GM18499 (cell line): ENCODE data around the gene SNRPD3.

Experiments
- ATAC-seq: cut with Tn5 transposase; IDR thresholded peaks from one replicate; pipeline ENCODE4 v1.9.1; 2021; ENCODE audit warnings: moderate number of reproducible peaks; ENCODE audit not compliant: insufficient read depth, unreplicated experiment

Gene SNRPD3

DNA sequence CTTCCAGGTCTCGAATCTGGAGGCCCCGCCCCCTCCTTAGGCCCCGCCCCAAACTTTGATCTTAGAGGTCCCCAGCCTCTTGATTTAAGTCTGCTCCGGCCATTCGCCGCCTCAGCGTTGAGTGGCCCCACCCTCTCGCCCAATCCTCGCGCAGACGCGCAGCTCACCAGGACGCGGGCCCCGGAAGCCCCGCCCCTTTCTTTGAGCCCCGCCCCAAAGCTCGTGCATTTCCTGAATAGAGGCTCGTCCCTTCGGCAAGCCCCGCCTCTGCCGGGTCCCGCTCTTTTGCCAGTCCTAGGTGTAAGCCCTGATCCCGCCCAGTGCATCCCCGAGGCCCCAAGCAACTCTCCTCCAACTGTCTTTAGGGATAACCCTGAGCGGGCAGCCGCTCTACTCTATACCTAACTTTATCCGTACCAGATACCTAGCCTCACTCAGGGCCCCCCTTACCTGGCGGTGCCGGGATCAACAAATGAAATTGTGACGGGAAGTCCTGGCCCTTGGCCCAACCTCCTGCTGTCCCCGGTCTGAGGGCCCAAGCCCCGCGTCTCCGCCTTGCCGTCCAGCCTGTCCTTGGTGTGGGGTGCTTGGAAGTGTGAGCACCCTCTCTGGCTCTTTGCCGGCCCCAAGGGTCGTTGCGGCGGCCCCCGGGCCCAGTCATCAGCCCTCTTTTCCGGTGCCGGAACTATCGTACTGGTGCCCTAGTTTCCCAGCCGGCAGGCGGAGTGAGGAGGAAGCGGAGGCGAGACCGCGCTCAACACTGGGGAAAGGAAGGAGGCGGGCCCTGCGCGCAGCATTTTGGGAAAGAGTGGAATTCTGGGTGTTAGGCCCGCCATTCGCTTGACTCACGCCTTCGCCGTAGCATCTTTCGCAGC lies at the start of gene SNRPD3:
SNRPD3 (plus strand) TSS at position 835 of the 875 bp plus-strand sequence. CDS start 1,676 bp downstream, outside the sequence.
- peak; percentile 41 for ATAC-seq

DNA sequence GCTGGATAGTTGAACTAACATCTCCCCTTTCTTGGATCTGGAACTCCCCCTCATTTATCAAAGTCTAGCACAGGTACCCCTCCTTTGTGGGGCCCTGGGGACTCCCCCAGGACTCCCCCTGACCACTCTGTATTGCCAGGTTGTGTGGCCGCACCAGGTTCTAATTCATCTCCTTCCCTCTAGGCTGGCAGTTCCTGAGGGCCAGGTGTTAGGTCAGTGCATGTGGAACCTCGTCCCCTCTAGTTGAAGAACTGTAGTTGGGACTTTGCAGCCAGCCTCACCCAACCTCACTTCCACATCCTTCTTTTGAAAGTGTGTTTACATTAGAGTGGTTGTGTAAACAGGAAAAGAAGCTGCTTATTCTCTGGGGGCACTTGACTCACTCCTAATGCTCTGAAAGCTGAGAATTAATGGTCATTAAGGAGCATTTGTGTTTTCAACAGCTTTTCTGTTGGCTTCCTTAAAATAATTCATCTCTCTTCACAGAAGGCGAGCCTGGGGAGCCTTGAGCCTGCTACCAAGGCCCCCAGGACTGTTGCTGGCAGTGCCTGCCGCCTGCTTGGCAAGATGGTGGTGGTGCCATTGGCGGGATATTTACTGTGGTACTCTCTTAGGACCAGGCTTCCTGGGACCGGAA lies 48.9 kb upstream of the SNRPD3 start:
- no peak for ATAC-seq

DNA sequence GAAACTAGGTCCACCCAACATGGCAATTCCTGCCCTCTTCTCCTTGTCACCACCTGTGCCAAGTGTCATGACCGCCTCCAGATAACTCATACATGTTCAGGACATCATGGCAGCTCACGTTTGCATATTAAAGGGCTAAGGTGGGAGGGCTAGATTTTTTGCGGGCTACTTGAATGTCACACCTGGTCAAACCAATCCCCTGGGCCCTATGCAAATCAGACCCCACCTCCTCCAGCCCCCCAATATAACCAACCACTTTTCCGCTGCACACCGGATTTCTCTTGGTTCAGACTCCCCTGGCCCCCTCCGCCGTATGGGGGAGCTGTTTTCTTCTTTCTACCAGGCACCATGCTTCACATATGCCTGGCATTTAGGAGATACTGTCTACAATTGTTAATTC lies 48.1 kb upstream of the SNRPD3 start:
- no peak for ATAC-seq

DNA sequence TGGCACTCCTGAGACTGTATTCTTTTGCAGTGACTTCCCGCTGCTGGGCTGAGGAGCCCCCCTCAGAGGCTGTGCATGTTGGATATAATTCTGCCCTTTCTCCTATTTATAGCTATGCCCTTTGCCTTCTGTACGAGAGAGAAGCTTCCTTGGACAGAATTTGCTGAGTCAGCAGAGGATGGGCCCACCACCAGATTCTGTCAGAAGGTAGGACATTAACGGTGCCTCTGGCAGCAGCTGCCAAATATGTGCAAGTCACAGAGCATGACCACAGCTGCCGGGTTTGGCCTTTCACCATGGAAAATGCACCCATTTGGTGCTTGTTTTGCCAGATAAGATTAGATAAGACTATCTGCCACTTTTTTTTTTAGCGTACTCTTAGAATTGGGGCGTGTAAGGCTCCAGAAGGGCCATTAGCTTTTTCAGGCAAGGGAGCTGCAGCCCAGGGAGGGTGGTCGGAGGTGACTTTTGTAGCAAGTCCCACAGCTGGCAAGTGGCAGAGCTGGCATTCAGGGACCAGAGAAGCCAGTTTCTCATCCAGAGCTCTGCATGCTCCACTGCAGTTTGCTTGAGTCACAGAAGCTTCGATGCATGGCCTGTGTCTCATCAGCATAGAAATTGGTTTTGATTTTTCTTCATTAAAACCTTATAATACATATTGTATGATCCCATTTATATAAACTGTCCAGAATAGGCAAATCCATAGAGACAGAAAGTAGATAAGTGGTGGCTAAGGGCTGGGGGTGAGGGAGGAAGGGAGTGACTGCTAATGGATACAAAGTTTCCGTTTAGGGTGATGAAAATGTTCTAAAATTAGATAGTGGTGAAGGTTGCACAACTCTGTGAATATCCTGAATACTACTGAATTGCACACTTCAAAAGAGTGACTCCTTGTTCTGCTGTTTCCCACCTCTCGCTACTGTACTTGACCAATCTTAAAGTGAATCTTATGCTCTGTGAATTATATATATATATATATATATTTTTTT lies 44.9 kb upstream of the SNRPD3 start:
- no peak for ATAC-seq

DNA sequence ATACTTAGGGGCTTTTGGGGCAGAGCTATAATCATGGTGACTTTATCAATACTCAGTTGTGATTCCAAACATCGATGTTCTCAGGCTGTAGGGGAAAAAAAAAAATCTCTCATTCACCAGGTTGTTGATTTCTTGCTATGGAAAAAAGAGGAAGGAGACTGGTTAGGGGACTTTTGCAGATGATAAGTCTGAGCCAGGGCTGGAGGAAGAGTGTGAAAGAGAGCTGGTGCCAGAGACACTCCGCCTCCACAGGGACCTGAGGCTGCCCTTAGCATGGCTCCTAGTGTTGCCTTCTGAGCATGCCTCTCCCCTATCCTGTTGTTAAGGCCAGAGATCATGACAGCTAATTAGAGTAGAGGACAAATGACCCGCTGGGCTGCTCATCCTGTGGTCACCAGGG lies 43.8 kb upstream of the SNRPD3 start:
- ATAC-seq: no peak

DNA sequence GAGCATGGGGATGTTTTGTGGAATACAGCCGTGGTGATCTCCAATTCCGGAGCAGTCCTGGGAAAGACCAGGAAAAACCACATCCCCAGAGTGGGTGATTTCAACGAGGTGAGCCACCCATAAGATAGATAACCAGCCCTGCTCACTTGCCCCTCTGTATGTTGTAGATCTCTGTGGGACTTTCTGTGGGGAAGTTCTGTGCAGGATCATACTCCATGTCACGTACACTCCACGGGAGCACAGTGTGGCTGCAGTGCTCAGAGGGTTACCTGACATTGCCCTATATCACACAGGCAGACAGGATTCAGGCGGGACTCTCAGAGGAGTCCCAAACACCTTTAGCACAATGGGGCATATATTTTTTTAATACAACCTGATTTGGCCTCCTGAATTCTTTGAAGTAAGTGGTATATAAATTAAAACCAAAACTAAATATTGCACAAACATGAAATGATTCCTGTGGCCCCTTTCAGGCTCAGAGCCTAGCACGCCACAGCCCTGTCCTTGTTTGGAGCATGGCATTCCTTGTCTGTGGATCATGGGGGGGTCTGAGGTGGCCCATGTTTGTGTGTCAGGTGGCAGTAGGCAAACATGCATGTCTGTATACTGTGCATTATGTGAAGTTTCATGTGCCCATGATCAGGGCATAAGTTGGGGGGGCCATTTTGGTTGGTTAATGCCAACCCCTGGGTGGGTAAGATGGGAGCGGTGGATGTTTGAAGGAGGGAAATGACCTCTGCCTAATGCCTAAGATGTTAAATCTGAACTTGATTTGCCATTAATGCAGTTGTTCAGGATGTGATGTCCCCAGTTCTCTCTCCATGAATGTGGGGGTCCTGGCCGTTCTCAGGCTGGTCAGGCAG lies 42.2 kb upstream of the SNRPD3 start:
- no peak for ATAC-seq

DNA sequence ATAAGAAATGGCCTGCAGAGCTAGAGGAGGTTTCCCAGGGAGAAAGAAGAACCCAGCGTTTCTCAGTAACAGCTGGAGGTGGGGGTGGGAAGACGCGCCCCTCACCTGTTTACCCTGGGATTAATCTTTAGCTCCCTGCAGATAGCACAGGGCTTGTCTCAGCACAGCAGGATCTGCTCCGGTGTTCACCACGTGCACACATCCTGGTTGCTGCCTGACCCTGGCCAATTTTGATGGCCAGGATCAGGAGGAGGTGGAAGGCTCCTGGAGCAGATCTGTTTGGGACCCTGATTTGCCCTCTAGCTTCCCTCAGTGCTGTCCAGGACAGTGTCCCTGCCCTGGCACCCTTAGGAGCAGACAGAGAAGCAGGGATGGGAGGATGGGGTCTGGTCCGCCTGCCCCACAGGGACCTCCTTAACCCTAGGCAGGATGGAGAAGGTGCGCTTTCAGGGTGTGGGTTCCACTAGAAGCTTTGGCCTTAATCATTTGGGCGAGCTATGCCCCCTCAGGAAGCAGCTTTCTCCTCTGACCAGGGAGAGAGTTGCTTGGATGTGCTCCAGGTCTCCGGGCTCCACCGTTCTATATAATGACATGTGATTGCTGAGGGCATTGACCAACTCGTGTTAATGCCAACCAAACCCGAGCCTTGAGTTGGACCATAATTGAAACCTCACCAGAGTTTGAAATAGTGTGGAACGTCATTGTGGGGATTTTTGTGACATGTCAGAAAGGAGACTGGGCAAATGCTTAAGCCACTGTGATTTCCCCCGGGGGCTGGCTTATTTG lies 41.4 kb upstream of the SNRPD3 start:
- ATAC-seq: no peak

DNA sequence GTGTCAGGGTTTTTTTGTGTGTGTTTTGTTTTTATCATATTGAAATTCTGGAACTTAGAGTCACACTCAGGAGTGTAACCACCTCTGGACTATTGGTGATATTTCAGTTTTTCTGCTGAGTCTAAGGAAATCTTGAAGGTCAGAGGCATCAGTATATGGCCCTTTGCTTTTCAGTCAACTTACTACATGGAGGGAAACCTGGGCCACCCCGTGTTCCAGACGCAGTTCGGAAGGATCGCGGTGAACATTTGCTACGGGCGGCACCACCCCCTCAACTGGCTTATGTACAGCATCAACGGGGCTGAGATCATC lies 40.8 kb upstream of the SNRPD3 start:
- ATAC-seq: no peak

DNA sequence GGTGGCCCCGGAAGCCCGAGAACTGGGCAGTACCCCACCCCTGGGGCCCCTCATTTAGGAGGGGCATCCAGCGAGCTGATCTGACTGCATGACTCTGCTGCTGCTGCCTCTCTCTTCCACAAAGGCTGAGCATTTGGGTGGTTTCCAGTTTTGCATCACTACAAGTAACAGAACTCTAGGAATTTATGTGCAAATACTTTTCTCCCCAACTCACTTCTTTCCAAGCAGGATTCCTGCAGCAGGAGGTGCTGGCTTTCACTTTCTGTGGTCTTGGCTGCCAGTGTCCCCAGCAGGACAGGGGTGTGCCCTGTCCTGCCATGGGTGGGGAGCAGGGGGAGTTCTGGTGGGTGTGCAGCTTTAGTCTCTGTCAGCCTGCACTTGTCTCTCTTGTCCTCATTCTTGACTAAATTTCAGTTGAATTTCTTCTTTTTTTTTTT lies 39.5 kb upstream of the SNRPD3 start:
- ATAC-seq: no peak

DNA sequence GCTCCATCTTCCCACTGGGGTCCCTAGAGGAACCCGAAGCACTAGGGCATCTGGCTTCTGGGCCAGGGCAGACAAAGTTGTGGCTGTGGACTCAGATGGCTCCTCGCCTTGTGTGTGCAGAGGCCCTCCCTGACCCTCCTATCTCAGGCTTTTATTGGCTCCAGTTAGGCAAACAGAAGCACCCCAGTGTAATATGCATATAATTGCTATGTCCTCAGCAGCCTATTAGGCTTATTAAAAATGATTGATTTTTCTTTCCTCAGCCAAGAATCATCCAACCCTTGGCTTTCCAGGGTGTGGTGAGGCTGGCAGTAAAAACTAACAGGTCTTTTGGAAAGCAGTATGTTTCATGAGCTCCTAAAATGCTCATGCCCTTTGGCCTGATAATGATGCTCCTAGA lies 38.4 kb upstream of the SNRPD3 start:
- ATAC-seq: no peak

DNA sequence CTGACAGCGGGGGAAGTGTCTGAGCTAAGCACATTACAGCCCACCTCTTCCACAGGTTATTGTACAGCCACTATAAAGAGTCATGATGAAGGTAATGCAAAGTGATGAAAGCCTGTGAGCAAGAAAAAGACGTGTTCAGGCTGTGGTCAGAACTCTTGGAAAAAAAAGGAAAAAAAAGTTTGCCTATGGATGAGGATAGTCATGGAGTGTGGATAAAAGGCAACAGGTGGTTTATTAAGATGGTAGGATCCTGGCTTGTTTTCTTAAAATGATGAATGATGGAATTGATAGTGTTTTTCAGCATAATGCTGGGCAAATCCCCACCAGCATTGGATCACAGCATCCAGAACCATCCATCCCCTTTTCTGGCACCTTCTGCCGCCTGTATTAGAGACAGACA lies 37.6 kb upstream of the SNRPD3 start:
- no peak for ATAC-seq

DNA sequence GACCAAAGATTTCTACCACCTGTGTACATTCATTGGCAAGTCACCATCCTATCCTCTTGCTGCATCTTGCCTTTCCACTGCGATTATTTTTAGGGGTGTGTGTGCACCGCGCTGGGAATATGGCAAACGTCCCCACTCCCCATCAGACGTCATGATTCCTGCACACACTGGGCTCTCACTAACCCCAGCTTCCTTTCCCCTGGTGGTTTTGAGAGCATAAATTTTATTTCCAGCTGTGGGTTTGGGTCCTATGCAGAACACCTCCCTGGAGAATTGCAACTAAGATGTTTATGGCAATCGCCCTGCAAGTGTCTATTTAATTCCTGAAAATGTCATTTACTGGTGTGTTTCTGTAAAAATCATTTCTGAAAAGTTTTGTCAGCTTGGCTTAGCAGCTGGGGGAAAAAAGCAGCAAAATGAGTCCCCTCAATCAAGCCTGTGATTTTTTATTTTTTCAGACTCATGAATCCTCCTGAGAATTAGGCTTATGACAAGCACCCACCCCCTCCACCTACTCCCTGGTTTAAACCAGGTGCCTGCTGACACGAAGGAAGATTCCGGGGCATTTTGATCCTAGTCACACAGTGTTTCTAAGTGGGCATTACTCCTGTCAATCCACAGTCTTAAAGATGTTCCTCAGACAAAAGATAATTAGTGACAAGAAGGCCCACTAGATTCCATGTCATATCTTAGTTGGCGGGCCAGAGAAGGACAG lies 36.9 kb upstream of the SNRPD3 start:
- no peak for ATAC-seq

DNA sequence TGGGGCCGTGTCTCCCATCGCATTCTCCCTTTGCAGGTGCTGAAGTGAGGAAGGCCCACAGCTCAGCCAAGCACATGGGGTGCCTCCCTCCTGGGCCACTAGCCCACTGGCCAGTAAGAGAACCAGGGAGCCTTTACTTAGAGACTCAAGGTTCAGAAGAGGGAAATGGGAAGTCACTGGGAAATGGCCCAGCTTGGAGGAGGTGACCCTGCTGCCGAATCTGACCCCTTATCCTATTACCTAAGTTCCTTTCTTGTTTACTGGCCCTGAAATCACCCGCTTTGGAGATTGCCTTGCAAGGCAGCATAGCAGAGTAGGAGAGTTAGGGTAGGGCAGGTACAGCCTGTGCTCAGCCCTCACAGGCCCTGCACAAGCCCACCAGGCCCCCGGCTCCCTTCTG lies 36.3 kb upstream of the SNRPD3 start:
- ATAC-seq: no peak

DNA sequence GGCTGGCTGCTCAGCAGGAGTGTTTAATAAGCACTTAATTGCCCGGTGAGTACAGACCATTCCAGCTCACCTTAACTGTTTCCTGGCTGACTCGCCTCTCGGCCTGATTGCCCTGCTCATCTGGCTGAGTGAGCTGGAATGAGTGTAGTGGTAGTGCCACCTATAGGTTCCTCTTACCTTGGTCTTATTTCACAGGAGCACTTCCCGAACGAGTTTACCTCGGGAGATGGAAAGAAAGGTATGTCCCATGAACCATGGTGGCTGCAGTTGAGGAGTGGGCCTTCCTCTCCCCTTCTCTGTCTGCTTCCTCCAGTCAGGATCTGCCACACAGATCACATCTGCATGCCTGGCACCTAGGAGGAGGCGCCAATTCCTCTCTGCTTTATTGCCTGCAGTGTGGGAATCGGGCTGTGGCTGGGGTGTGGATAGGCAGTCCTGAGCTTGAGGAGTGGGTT lies 34.0 kb upstream of the SNRPD3 start:
- no peak for ATAC-seq

DNA sequence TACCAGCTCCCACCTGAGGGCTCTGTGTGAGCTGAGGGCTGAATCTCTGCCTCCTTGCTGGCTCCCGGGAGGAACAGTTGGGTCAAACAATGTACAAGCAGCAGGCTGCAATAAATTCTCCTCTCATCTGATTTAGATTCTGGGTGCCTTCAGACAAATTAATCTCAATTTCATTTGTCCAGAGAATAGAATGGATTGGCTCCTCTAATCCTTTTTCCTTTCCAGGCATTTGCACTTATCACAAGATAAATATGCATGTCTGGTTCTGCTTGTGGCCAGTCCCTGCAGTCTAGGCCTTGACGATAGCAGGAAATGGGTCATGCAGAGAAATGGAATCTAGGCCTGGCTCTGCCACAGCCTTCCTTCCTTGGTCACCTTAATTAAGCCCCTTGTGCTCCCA lies 31.9 kb upstream of the SNRPD3 start:
- ATAC-seq: no peak

DNA sequence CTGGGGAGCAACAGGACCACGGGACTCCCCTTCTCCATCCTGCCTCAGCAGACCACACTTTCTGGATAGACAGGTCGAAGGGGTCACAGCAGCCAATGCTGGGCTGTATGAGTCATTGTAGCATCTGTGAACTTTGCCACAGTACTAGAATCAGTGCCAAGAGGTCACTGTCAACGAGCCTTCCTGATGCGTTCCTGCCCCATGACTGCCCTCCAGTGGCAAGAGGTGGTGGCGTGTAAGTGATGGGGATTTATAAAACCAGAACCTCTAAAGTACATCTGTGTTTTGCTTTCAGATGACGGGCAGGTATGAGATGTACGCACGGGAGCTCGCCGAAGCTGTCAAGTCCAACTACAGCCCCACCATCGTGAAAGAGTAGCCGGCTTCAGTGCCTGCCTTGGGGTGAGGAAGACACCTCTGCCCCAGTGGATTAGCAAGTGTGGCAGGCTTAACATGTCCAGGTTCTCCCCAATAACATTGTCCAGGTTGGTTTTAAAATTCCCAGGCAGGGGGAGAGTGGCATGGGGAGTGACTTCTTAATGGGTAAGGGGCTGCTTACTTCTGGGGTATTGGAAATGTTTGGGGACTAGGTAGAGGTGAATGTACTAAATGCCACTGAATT lies 30.3 kb upstream of the SNRPD3 start:
- ATAC-seq: no peak

DNA sequence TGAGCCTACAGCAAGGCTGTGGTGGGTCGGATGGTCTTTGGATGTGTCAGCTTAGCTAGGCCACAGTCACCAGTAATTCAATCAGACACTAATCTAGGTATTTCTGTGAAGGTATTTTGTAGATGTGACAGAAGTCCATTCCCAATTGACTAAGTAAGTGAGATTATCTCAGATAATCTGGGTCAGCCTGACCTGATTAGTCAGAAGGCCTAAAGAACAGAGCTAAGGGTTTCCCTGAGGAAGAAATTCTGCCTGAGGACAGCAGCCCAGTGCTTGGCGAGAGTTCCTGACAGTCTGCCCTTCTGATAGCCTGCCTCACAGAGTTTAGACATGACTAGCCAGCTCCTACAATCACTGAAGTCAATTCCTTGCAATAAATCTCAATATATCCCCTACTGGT lies 29.6 kb upstream of the SNRPD3 start:
- no peak for ATAC-seq

DNA sequence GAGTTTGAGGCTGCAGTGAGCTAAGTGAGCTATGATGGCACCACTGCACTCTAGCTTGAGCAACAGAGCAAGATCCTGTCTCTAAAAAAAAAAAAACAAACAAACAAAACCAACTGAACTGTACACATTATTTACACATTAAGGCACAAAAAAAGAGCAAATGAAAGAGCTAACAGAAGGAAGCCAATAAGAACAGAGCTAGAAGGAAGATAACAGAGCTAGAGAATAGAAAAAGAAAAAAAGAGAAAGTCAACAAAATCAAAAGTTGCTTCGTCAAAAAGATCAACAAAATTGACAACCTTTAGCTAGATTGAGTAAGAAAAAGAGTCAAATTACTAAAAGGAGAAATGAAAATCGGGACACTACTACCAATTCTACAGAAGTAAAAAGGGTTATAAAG lies 25.9 kb upstream of the SNRPD3 start:
- ATAC-seq: no peak
